Glomerular visceral epithelial cell (primary cell): Measurements from ENCODE around the gene ASB16.
"Not testable (repeated sequence)": the region's sequence is repeated elsewhere in the genome, so short reads cannot be mapped to it uniquely, and the experiment has no call there.

Experiments used
- DNase-seq: peaks from one replicate; pipeline ENCODE4 v3.0.0-alpha.2; 2016; ENCODE audit errors: extremely low spot score

ASB16 gene, protein sequence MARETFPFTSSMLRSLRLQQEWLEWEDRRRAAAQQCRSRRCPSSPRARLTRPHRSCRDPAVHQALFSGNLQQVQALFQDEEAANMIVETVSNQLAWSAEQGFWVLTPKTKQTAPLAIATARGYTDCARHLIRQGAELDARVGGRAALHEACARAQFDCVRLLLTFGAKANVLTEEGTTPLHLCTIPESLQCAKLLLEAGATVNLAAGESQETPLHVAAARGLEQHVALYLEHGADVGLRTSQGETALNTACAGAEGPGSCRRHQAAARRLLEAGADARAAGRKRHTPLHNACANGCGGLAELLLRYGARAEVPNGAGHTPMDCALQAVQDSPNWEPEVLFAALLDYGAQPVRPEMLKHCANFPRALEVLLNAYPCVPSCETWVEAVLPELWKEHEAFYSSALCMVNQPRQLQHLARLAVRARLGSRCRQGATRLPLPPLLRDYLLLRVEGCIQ

DNA sequence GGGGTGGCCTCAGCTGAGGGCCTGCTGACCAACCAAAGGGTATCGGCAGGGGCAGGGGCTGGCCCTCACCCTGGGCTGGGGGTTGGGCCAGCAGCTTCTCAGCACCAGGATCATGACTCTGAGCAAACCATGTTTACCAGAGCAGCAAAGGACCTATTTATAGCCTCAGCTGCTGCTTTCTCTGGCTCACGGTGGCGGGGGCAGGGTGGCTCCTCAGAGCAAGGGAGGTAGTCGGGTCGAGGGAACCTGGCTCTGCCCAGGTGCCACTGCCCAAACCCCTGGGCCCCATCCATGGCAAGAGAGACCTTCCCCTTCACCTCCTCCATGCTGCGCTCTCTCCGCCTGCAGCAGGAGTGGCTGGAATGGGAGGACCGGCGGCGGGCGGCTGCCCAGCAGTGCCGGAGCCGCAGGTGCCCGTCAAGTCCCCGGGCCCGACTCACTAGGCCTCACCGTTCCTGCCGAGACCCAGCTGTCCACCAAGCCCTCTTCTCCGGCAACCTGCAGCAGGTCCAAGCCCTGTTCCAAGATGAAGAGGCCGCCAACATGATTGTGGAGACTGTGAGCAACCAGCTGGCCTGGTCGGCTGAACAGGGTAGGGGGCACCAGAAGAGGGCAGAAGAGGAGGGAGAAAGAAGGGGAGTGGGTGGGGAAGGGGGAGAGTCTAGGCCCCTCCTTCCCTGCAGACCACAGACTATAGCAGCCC is at the start of gene ASB16:
Gene ASB16 (plus strand): TSS at position 206 of the 703 bp plus-strand sequence. CDS start 86 bp downstream, at position 292.
- no peak for DNase-seq

DNA sequence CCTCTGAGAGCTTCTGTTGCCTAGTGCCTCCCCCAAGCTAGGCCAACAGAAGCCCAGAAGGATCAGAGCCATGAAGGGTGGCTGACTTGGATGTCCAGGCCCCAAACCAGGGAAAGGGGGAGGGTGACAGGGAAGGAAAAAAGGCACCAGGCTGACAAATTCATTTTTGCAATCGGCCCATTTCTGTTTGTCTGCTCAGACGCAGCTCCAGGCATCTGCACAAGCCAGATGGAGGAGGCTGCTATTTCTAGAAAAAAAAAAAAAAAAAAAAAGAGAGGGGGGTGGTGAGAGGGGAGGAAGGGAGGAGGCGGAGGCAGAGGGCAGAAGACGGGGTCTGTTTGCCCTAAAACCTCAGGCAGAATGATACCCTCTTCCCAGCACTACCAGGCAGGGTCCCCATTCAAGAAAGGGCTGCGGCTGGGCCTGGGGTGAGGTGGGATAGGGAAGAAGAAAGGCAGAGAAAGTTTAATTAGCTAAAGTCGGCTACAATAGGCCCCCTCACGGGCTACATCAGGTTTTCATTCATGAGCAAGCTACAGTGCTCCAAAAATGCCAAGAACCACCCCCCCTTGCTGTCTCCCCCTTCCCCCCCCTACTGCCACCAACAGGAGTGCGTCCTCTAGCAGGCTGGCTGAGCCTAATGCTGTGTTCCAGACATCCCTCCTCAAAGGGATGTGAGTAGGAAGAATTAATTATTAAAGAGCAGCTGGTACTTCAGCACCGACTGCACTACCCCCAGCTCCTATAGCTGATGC is 49.5 kb upstream of the ASB16 start:
- no peak for DNase-seq

DNA sequence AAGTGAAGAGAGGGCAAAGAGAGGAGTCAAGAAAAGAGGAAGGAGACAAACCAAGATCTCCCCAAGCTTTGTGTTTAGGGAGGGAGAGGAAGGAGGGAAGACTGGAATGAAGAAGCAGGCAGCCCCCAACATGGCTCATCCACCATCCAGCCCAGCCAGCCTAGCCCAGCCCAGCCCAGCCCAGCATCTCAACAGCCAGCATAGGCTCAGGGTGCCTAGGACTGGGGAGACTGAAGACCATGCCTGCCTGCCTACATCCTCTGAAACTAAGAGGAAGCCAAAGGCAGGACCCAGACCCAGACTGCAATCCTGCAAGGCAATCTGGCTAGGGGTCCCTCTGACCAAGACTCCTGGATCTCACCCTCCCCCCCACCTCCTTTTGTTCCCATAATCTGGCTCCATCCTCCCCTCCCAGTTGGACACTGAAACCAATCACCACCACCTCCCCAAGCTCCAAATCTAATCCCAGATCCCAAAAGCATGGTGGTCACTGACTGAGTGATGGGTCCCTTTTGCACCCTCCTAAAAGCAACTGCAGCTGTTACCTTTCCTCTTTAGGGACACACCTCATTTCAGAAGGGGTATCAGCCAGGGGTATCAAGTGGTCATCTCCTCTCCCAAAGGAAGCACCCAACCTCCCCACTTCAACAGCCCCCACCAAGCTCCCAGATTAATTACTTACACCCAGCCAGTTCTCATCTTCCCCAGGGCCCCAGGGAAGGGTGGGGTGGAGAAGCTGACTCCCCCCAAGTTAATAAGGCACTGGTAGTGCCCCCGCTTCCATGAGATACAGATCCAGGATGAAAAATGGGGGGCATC is 48.3 kb upstream of the ASB16 start:
- DNase-seq: no peak

DNA sequence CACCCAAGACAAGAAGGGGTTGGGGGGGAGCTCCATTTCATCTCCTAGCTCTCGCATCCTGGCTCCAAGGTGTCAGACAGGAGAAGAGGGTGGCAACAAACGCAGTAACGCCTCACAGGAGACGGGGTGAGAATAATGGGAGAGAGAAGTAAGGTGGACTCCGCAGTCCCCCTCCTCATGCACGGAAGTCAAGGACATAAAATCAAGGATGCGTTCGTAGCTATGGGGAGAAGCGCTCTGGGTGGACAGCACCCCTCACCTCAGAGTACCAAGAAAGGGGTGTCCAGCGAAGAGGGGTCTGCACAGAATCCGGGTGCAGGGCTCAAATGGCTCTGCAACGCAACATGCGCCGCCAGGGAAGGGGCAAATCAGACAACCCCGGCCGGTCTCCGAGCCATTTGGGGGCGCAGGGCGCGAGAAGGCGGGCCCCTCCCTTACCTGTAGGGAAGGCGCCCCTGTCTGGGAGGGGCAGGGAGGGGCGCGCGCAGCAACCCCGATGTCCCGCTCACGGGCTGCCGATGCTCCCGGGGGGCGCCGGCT is 47.6 kb upstream of the ASB16 start:
- no peak for DNase-seq

DNA sequence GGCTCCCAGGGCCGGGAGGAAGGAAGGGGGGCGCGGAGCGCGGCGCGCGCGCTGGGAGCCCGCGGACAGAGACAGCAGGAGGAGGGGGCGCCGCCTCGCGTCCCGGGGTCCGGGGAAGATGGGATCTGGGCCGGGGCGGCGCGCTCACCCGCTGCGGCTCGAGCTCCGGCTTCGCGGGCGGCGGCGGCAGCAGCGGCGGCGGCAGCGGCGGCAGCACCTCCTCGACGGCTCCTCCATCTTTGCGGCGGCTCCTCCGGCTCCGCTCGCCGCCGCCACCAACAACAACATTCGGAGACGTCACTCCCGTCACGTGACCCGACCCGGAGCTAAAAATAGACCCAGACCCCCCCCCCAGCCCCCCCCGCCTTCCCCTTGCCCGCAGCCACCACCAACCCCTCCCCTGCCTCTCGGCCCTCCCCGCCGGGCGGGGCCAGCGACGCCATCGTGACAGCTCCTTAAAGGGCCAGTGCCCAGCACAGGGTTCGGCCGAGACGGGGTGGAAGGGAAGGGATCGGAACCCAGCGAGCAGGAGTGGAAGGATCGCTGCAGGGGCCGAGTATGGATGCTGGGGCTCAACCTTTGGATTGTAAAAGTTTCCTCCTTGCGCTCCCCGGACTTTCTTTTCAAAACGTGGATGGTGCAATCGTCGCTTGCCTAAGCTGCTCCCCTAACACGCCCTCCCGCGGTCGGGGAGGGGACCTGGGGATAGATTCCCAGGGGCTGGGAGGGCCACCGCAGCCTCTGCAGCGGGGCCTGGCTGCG is 47.0 kb upstream of the ASB16 start, which contains the start of gene HDAC5:
Gene HDAC5 (minus strand): TSS at position 286 of the 762 bp plus-strand sequence. CDS start 6,126 bp downstream, outside the sequence.
- DNase-seq: peak; percentile 96

DNA sequence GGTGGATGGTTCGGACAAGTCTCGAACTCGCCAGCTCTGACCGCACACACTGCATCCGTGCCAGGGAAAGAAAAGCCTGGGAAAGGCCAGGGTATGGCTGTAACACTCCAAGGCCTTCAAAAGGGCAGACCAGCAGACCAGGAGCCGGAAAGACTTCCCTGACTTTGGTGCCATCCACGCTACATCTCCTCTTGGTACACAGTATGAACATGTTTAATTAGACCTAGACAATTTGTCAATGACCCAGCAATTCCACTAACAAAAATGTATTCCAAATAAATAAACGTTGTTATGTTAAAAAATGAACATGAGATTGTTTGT is 46.4 kb upstream of the ASB16 start:
- DNase-seq: no peak

DNA sequence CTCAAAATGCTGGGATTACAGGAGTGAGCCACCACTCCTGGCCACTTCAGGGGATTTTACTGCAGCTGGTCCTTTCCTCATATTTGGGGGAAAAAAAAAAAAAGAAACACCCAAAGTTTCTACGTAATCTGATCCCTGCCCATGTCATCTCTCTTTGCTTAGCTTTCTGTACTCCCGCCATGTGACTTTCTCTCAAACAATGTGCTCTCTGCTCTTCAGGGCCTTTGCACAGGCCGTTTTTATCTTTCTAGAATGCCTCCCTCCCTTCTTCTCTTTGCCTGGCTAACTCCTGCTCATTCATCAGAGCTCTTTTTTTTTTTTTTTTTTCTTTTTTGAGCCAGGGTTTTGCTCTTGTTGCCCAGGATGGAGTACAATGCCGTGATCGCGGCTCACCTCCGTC is 42.1 kb upstream of the ASB16 start:
- no peak for DNase-seq

DNA sequence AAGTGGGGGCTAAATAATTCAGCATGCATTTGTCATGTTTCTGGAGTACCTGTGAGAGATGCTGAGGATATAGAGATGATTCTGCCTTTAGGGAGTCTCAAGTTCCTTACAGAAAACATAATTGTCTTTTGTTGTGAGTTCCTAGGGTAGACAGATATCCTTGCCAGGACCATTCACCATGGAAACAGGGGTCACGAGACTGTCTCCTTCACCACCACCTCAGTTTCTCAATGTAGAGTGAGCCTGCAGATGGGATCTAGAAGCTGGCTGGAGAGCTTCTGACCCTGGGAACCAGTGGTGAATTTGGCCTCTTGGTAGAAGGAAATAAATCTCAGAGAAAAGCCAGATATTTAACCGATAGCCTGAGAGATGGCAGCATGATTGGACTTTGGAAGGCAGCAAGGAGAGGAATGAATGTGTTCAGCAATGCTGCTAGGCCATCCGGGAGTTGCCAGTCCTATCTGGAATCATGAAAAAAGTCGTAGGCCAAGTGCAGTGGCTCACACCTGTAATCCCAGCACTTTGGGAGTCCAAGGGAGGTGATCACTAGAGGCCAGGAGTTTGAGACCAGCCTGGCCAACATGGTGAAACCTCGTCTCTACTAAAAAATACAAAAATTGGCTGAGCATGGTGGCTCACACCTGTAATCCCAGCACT is 39.7 kb upstream of the ASB16 start:
- no peak for DNase-seq

DNA sequence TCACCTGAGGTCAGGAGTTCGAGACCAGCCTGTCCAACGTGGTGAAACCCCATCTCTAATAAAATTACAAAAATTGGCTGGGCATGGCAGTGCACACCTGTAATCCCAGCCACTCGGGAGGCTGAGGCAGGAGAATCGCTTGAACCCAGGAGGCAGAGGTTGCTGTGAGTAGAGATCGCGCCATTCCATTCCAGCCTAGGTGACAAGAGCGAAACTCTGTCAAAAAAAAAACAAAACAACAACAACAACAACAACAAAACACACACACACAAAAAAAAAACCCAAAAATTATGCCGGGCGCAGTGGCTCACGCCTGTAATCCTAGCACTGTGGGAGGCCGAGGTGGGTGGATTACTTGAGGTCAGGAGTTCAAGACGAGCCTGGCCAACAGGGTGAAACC is 39.1 kb upstream of the ASB16 start:
- not testable (repeated sequence) for DNase-seq

DNA sequence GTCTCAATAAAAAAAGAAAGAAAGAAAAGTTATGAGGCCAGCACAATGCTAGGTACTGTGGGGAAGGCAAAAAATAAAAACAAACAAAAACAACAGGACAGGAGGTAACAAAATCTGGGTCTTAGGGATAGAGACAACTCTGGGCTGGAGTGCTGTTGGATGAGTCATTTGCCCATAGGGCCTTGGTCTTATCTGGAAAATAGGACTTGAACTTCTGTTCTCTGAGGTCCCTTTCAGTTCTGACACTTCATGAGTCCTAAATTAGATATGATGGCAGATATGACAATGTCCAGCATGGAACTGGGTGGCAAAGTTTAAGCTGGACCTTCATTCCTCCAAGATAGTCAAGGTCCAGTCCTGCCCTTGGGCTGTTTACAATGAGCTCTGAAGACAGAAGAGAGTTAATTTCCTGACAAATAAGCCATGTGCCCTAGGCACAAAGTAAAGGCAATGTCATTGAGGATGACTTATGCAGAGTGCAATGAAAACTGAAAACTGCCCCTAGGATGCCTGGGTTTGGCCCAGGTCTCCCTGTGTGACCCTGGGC is 38.2 kb upstream of the ASB16 start:
- no peak for DNase-seq

DNA sequence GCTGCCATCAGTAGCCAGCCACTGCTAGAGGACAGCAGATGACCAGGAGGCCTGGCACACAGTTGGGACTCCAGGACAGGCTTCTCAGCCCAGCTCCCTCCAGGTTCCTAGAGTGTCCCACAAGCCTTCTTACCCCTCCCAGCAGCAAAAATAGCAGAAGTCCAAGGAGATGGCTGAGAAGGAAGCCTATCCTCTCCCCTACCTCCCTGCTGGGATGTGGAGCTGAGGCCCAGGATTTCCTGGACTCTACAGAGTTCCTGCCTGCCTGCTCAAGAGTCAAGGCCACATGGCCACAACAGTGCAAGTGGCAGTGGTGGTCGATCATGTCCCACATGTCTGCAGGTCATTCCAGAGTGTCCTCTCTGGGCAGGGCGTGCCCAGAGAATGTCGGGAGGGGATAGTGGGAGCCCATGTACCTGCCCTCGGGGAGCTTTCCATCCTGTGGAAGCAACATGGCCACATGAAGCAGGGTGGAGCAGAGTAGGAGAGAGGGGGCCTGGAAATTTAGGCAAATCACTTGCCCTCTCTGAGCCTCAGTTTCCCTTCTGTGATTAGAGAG is 36.5 kb upstream of the ASB16 start:
- no peak for DNase-seq

DNA sequence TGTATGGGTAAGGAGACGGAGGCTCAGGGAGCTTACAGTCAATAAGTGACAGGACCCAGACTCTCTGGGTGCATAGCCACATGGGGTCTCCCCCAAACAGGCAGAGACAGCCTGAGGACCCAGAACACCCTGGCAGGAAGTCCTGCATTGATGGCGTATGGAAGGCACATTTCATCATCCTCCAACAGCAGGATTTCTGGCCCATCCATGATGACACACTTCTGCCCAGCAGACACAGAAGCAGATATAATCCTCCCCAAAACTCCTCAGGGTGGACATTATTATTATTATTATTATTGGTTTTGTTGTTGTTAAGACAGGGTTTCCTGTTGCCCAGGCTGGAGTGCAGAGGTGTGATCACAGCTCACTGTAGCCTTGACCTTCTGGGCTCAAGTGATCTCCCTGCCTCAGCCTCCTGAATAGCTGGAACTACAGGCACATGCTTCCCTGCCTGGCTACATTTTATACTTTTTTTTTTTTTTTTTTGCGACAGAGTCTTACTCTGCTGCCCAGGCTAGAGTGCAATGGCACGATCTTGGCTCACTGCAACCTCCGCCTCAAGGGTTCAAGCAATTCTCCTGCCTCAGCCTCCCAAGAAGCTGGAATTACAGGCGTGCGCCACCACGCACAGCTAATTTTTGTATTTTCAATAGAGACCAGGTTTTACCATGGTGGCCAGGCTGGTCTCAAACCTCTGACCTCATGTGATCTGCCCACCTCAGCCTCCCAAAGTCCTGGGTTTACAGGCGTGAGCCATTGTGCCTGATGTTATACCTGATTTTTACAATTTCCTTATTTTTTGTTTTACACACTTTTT is 35.5 kb upstream of the ASB16 start:
- no peak for DNase-seq

DNA sequence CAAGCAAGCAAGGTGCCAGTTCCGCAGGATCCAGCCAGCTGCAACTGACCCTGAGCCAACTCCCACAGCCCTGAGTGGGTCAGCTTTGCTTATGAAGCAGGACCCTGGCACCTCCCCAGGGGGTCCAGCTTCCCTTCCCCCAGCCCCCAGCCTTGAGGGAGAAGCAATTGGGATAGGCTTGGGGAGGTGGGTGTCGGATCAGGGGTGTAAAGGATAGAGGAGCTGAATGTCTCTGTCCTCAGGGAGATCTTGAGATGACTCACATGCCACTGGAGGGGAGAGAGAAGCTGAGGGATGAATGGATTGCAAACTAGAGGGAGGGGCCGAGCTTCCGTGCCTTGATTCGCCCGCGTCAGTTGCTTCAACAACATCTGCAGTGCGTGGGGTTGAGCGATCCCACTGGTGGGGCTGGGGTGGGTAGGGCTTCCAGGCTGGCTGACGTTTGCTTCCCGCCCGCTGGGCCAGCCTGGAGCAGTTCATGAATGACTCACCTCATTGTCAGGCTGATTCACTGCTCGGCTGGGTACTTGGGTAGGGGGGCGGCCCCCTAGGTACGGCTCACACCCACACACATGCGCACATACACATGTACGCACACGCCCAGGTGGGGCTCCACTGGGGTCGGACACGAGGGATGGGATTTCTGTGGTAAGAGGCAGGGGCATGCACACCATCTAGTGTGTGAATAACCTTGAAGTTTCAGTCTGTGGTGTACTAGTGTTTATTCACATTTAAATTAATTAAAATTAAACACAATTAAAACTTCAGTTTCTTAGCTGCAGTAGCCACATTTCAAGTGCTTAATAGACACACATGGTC is 32.4 kb upstream of the ASB16 start:
- peak; percentile 99 for DNase-seq

DNA sequence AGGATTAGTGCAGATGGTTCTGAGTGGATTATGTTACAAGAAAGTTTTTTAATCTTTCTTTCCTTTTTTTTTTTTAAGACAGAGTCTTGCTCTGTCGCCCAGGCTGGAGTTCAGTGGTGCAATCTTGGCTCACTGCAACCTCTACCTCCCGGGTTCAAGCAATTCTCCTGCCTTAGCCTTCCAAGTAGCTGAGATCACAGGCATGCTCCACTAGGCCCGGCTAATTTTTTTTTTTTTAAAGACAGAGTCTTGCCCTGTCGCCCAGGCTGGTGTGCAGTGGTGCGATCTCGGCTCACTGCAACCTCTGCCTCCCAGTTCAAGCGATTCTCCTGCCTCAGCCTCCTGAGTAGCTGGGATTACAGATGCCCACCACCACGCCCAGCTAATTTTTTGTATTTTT is 26.6 kb upstream of the ASB16 start:
- not testable (repeated sequence) for DNase-seq

DNA sequence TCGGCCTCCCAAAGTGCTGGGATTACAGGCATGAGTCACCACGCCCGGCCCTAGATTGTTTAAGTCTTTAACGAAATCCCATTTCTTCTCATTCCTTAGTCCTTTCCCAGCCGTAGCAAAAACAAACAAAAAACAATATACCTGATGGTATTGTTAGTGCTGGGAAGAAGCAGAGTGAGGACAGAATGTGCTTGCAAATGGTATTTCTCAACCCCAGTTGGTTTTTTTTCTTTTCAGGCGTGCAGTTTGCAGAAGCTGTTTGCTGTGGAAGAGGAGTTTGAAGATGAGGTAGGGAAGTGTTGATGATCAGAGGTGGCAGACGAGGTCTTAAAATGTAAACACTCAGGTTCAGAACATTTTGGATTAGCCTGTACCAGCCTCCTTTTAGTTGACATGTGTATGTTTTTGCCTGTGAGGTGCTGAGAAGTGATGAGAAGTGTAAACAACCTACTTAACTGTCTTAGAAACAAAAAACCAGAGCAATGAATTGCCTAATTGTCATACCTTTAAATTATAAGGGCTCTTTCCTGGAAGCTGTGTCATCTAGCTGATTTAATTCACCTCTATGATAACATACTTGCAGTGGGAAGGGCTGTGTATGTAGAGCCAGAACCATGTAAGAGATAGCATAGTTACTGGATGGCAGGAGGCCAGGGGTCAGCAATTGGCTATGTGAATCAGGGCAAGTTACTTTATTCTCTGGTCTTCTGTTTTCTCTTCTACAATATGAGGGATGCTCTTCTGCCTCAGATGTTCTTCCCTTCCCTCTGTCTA is 25.4 kb upstream of the ASB16 start:
- no peak for DNase-seq

DNA sequence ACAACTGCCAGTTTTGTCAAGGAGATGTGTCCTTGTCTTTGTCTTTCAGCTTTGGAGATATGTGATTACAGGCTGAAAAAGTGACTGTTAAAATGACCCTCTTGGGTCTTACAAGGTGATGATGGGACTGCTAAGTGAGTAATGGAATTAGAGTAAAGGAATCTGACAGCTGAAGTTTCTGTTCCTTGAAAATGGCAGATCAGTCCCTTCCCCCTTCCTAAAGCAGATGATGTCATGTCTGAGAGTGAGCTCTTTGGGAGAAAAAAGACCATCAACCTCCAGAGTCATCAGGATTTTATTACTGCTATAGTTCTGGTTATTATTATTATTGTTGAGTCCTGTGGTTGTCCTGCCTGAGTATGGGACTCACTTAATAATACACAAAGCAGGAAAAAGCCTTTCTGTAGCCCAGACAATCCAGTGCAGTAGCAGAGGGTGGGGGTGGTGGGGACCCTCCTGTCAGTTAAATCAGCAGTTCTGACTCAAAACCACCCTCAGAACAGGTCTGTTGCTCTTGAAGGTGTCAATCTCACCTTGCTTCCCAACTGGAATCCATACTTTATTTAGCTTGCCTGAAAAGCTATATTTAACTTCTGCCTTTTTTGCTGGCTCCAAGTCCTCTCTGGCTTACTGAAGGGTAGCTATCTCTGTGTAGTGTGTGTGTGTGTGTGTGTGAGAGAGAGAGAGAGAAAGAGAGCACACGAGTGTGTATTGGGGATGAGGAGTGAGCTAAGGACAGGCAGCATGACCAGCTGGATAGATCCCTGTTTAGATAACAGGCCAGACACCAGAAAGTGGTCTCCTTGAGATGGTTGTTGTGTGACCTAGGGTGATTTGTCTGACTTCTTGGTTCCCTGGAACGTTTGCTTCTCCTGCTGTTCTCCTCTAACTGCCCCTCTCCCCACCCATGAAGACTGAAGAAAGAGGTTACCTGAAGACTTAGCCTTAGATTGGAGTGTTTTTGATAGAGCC is 23.8 kb upstream of the ASB16 start:
- no peak for DNase-seq
